Measurements from ENCODE around the gene TTLL9.

Gene TTLL9

DNA sequence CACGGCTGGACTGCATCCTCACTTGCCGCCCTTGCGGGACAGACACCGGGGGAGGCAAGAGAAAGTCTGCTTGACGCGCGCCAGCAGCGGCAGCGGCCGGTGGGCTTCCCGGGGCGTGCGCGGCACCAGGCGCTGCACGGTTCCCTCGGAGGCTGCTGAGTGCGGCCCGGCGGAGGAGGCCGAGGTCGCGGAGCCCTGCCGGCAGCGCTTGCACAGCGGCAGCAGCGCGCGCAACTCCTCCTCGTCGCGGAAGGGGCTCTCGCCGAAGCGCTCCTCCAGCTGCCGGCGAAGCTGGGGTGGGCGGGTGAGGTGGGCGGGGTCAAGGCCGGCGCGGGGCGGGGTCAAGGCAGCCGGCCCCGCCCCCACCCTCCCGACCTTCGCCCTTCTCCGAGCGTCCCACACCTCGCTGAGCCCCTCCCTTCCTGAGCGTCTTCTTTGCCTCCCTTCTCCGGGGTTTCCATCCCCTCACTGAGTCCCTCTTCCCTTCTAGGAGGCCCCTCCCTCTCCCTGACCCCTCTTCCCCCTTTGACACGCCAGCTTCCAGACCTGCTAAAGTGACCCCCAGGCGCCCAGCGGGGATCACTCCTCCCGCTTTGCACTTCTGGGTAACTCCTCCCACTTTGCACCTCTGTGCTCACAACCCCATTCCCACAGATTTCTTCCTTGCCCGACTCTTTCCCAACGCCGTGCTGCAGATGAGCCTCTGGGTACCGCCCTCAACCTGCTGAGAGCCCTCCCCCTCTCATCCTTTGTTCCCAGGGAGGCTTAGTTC, 8.9 kb upstream of the TTLL9 start:
- H3K36me3 Mint-ChIP-seq = no peaks in the 10 kb centered on the region
- H3K27me3 Mint-ChIP-seq = peaks cover 19% of the 10 kb centered on the region
- peaks cover 10% of the 10 kb centered on the region for H3K4me1 Mint-ChIP-seq

GRCh38 chr20:31862157-31862470, 8.3 kb upstream of the TTLL9 start:
- H3K4me3 Mint-ChIP-seq = peak overlapping the region; percentile 73
- H3K27ac Mint-ChIP-seq = no peak overlapping the region
- no peaks in the 10 kb centered on the region for H3K9me3 Mint-ChIP-seq
- H3K4me1 Mint-ChIP-seq = peaks cover 10% of the 10 kb centered on the region
- H3K36me3 Mint-ChIP-seq = no peaks in the 10 kb centered on the region
- peaks cover 19% of the 10 kb centered on the region for H3K27me3 Mint-ChIP-seq

More for the DNA sequence above, 8.9 kb upstream of the TTLL9 start:
- Mint-ChIP-seq H3K4me3 (peak overlapping the region; percentile 73), H3K9me3 (no peaks in the 10 kb centered on the region), H3K27ac (no peak overlapping the region)

- H3K36me3 Mint-ChIP-seq = no peaks in the 10 kb centered on the region
- no peak overlapping the region for H3K27ac Mint-ChIP-seq
- H3K4me3 Mint-ChIP-seq = no peak overlapping the region
- H3K4me1 Mint-ChIP-seq = peaks cover 10% of the 10 kb centered on the region
- no peaks in the 10 kb centered on the region for H3K9me3 Mint-ChIP-seq
- peaks cover 16% of the 10 kb centered on the region for H3K27me3 Mint-ChIP-seq
Observed at GRCh38 chr20:31862506-31862905, 7.9 kb upstream of the TTLL9 start.

DNA sequence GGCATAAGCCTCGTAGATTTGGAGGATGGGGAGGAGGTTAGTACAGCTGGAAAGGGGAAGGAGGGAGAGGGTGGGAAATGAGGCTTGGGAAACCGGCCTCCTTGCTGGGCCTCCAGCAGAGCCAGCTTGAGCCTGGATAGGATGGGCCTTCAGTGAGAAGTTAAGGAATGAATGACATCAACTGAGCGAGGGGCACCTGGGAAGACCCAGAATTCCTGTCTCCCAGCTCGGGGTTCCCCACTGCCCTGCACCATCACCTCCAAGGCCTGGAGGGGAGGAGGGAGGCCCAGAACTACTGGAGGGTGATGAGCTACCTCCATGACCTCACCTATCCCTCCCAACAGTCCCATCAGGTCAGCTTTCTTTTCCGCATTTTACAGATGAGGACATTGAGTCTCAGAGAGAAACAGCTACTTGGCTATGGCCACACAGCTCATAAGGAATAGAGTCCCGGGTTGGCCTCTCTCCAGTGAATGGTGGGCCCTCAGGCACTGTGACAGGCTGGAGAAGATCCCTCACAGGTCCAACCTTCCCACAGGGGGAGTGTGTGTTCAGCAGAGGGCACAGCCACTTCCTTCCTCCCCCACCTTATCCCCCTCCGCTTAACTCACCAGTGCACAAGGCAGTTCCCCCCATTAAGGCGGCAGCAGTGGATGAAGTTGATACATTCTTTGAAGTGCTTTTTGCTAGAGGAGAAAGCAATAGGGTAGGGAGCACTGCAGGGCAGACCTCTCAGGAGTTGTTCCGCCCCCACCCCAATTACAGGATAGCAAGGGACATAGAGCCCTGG, 6.9 kb upstream of the TTLL9 start:
- no peaks in the 10 kb centered on the region for H3K9me3 Mint-ChIP-seq
- H3K4me3 Mint-ChIP-seq = no peak overlapping the region
- H3K27ac Mint-ChIP-seq = no peak overlapping the region
- H3K27me3 Mint-ChIP-seq = peaks cover 14% of the 10 kb centered on the region
- no peaks in the 10 kb centered on the region for H3K36me3 Mint-ChIP-seq
- peaks cover 10% of the 10 kb centered on the region for H3K4me1 Mint-ChIP-seq

DNA sequence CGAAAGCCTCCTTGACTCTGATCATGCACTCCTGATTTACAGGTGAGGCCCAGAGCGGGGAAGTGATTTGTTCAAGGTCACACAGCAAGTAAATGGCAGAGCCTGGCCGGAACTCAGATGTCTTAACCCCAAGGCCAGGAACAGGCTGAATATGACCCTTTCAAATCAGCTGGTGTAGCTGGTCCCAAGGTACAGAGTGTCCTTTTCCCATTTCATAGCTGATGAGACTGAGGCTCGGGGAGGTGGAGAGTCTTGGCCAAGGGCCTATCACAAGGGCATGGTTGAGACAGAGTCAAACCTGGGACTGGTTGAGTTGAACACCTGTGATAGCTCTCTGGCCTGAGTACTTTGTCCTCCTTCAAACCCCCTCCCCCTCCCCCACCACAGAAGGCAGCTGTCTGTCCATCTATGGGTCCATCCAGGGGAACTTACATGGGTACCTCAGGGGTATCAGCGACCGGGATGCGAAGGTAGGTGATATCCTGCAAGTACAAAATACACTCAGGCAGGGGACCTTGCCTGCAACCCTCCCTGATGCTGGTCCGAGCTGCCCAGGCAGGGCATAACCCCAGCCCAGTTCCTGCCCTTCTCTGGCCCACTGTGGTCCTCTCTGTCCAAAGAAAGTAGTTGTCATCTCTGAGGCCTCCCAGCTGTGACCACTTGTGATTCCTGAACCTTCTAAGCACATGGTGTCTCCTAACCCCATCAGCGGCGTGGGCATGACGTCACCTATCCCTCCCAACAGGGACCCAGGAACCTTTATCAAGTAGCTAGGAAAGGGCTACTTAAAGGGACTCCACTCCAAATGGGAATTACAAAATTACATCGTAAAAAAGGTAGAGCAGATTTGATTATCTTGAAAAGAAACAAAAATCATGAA, 5.7 kb upstream of the TTLL9 start:
- Mint-ChIP-seq H3K27ac (no peak overlapping the region), H3K36me3 (no peaks in the 10 kb centered on the region), H3K9me3 (no peaks in the 10 kb centered on the region), H3K4me3 (no peak overlapping the region), H3K4me1 (peaks cover 16% of the 10 kb centered on the region), H3K27me3 (peaks cover 18% of the 10 kb centered on the region)

- Mint-ChIP-seq H3K9me3 (no peaks in the 10 kb centered on the region), H3K36me3 (no peaks in the 10 kb centered on the region), H3K4me3 (no peak overlapping the region), H3K27ac (no peak overlapping the region), H3K27me3 (peaks cover 23% of the 10 kb centered on the region), H3K4me1 (peaks cover 20% of the 10 kb centered on the region)
Observed at GRCh38 chr20:31866221-31866620, 4.2 kb upstream of the TTLL9 start.

- Mint-ChIP-seq H3K4me3 (peak overlapping the region; percentile 87), H3K27me3 (peaks cover 30% of the 10 kb centered on the region), H3K4me1 (peaks cover 14% of the 10 kb centered on the region), H3K36me3 (no peaks in the 10 kb centered on the region), H3K27ac (no peak overlapping the region), H3K9me3 (no peaks in the 10 kb centered on the region)
Observed at GRCh38 chr20:31868853-31869672, 1.4 kb upstream of the TTLL9 start.

DNA sequence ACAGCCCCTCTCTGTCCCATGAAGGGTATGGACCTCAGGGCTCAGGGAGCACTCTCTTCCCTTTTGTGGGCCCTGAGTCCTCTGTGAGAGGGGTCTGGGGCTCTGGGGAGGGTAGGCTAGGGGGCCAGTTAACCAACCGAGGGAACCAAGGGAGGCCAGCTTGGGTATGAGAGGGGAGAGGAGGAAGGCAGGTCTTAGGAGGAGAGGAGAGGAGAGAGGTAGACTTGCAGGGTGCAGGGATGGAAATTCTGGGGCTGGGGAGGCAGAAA, 827 bp upstream of the TTLL9 start:
- peak overlapping the region; percentile 87 for H3K4me3 Mint-ChIP-seq
- peaks cover 30% of the 10 kb centered on the region for H3K27me3 Mint-ChIP-seq
- peaks cover 14% of the 10 kb centered on the region for H3K4me1 Mint-ChIP-seq
- no peaks in the 10 kb centered on the region for H3K9me3 Mint-ChIP-seq
- no peaks in the 10 kb centered on the region for H3K36me3 Mint-ChIP-seq
- H3K27ac Mint-ChIP-seq = peak overlapping the region; percentile 9

- Mint-ChIP-seq H3K36me3 (no peaks in the 10 kb centered on the region), H3K9me3 (no peaks in the 10 kb centered on the region), H3K27ac (peak overlapping the region; percentile 73), H3K27me3 (peaks cover 30% of the 10 kb centered on the region), H3K4me3 (peak overlapping the region; percentile 84), H3K4me1 (peaks cover 14% of the 10 kb centered on the region)
Observed at GRCh38 chr20:31870726-31871617, 538 bp downstream of the TTLL9 start.

- Mint-ChIP-seq H3K4me3 (no peak overlapping the region), H3K9me3 (no peaks in the 10 kb centered on the region), H3K4me1 (peaks cover 14% of the 10 kb centered on the region), H3K27me3 (peaks cover 30% of the 10 kb centered on the region), H3K27ac (no peak overlapping the region), H3K36me3 (no peaks in the 10 kb centered on the region)
Observed at GRCh38 chr20:31871618-31871954, 1.2 kb downstream of the TTLL9 start.

DNA sequence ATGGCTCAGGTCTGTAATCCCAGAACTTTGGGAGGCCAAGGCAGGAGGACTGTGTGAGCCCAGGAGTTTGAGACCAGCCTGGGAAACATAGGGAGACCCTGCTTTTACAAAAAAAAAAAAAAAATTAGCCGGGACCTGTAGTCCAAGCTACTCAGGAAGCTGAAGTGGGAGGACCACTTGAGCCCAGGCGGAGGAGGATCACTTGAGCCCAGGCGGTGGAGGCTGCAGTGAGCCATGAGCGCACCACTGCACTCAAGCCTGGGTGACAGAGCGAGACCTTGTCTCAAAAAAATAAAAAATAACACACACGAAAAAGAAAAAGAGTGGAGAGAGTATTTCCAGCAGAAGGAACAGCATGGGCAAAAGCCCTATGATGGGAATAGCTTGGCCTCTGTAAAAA, 2.0 kb downstream of the TTLL9 start:
- Mint-ChIP-seq H3K9me3 (no peaks in the 10 kb centered on the region), H3K4me3 (no peak overlapping the region), H3K36me3 (no peaks in the 10 kb centered on the region), H3K27me3 (peaks cover 30% of the 10 kb centered on the region), H3K27ac (no peak overlapping the region), H3K4me1 (peaks cover 14% of the 10 kb centered on the region)

DNA sequence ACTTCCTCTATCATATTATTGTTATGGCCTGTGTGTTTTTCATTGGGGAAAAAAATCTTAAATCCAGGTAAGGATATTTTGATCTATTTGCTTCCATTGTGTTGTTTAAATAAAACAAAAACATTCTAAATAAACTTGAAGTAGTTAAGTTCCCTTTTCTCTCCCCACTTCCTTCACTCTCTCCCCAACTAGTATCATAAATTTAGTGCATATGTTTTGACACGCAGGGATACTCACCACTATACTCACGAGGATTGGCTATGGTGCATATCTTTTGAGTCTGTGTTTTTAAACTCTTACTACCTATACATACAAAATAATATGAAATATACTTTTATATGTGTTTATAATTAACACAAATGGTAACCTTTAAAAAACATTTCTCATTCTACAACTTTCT, 5.2 kb downstream of the TTLL9 start:
- Mint-ChIP-seq H3K27me3 (peaks cover 16% of the 10 kb centered on the region), H3K9me3 (no peaks in the 10 kb centered on the region), H3K4me3 (no peak overlapping the region), H3K27ac (no peak overlapping the region), H3K36me3 (no peaks in the 10 kb centered on the region), H3K4me1 (peaks cover 13% of the 10 kb centered on the region)

GRCh38 chr20:31877684-31878083, 7.2 kb downstream of the TTLL9 start:
- H3K4me3 Mint-ChIP-seq = no peak overlapping the region
- H3K27ac Mint-ChIP-seq = no peak overlapping the region
- peaks cover 8% of the 10 kb centered on the region for H3K4me1 Mint-ChIP-seq
- no peaks in the 10 kb centered on the region for H3K9me3 Mint-ChIP-seq
- peaks cover 3% of the 10 kb centered on the region for H3K27me3 Mint-ChIP-seq
- no peaks in the 10 kb centered on the region for H3K36me3 Mint-ChIP-seq

DNA sequence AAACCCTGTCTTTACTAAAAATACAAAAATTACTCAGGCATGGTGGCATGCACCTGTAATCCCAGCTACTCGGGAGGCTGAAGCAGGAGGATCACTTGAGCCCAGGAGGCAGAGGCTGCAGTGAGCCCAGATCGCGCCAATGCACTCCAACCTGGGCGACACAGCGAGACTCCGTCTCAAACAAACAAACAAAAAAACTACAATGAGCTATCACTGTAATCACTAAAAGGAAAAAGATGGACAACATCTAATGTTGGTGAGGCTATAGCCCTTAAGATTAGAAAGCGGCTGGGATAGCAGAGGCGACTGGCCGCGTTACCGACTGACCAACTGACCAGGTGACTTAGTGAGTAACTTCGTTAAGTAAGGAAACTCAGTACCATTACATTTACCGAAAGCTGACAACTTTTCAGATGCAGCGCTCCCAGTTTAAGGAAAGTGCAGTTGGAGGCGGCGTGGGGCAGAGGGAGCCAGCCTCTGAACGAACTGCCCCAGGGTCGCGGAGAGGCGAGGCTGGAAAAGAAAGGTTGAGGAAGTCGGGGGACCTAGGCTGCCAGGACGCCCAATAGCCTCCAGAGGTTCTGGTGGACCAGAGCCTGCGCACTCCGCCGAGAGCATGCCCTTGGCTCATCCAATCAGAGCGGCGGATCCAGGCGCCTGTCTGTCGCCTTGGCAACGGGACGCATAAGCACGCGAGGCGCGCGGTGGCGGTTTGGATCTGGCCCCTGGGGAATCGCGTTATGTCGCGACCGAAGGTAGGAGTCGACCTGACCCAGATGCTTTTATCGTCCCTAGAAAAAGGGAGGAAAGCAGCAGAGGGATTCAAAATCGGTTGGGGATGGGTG, 8.9 kb downstream of the TTLL9 start:
- Mint-ChIP-seq H3K4me1 (peaks cover 8% of the 10 kb centered on the region), H3K4me3 (peak overlapping the region; percentile 95), H3K36me3 (no peaks in the 10 kb centered on the region), H3K9me3 (no peaks in the 10 kb centered on the region), H3K27ac (peak overlapping the region; percentile 83), H3K27me3 (peaks cover 3% of the 10 kb centered on the region)

All from activated naive CD4-positive, alpha-beta T cell treated with anti-CD3 and anti-CD28 coated beads, Interleukin-2, amount 50 U/mL, for 24 hours (primary cell).